Measurements from ENCODE around the gene RPP38. TPM values are rescaled to one million over a fixed set of nuclear protein-coding genes. Genes with fewer than 3 reads are reported as not detected.

The RPP38 gene
- total and polyA plus RNA-seq, 10 donors = 12.5 to 24.9 (median 16.3) TPM

- Histone ChIP-seq H3K36me3 (no peaks in the 10 kb centered on the region), H3K4me1 (no peaks in the 10 kb centered on the region), H3K4me3 (no peak overlapping the region), H3K9me3 (peaks cover 0 to 23% (median 0%) of the 10 kb centered on the region in 8 donors), H3K27ac (no peak overlapping the region), H3K27me3 (replicated peaks in 1 of 7) (no peaks in the 10 kb centered on the region)
- TF ChIP-seq CTCF (IDR thresholded peaks at IDR 0.05 in 8 of 11, conservative IDR thresholded peaks at IDR 0.05 in 3 of 11) (no peak), POLR2A (IDR thresholded peaks at IDR 0.05) (no peak), POLR2AphosphoS5 (IDR thresholded peaks at IDR 0.05) (no peak)
- DNase-seq = no peak
- WGBS, 5 donors = 81 to 98% (median 87%) methylated on average over 3 of the region's 3 CpGs
- intact Hi-C loops (cut with DNase I; ENCODE audit: low total_unique reads) = no loop called here
These were observed 28.4 kb upstream of the RPP38 start for GRCh38 chr10:15068802-15069201.

GRCh38 chr10:15069230-15069629, 27.9 kb upstream of the RPP38 start:
- intact Hi-C loops (cut with DNase I; ENCODE audit: low total_unique reads) = no loop called here
- 70 to 91% (median 71%) methylated on average over 2 to 4 of the region's 4 CpGs for WGBS, 5 donors
- no peak overlapping the region for H3K27ac ChIP-seq

GRCh38 chr10:15072358-15072757, 24.8 kb upstream of the RPP38 start:
- no peaks in the 10 kb centered on the region for H3K4me1 ChIP-seq
- TF ChIP-seq POLR2A (IDR thresholded peaks at IDR 0.05) (no peak), CTCF (IDR thresholded peaks at IDR 0.05 in 8 of 11, conservative IDR thresholded peaks at IDR 0.05 in 3 of 11) (no peak), POLR2AphosphoS5 (IDR thresholded peaks at IDR 0.05) (no peak)
- no peaks in the 10 kb centered on the region for H3K27me3 ChIP-seq (replicated peaks in 1 of 7)
- WGBS, 5 donors = 87 to 94% (median 93%) methylated on average over 5 of the region's 5 CpGs
- no peak overlapping the region for H3K4me3 ChIP-seq
- H3K9me3 ChIP-seq = peaks cover 0 to 12% (median 0%) of the 10 kb centered on the region in 8 donors
- H3K27ac ChIP-seq = no peak overlapping the region
- H3K36me3 ChIP-seq = no peaks in the 10 kb centered on the region
- DNase-seq = no peak
- intact Hi-C loops (cut with DNase I; ENCODE audit: low total_unique reads) = no loop called here

More at GRCh38 chr10:15069230-15069629, 27.9 kb upstream of the RPP38 start:
- H3K27me3 ChIP-seq (replicated peaks in 1 of 7) = no peaks in the 10 kb centered on the region
- peaks cover 0 to 23% (median 0%) of the 10 kb centered on the region in 8 donors for H3K9me3 ChIP-seq
- no peak overlapping the region for H3K4me3 ChIP-seq
- DNase-seq = no peak
- H3K4me1 ChIP-seq = no peaks in the 10 kb centered on the region
- no peaks in the 10 kb centered on the region for H3K36me3 ChIP-seq
- no peak for TF ChIP-seq CTCF (IDR thresholded peaks at IDR 0.05 in 8 of 11, conservative IDR thresholded peaks at IDR 0.05 in 3 of 11)
- no peak for TF ChIP-seq POLR2A (IDR thresholded peaks at IDR 0.05)
- TF ChIP-seq POLR2AphosphoS5 (IDR thresholded peaks at IDR 0.05) = no peak

- intact Hi-C loops (cut with DNase I; ENCODE audit: low total_unique reads) = no loop called here
- WGBS, 5 donors = 92 to 98% (median 95%) methylated on average over 3 of the region's 3 CpGs
- no peak overlapping the region for H3K4me3 ChIP-seq
- H3K27ac ChIP-seq = no peak overlapping the region
- H3K27me3 ChIP-seq (replicated peaks in 1 of 7) = no peaks in the 10 kb centered on the region
- no peak for DNase-seq
- peaks cover 0 to 12% (median 0%) of the 10 kb centered on the region in 8 donors for H3K9me3 ChIP-seq
- TF ChIP-seq CTCF (IDR thresholded peaks at IDR 0.05 in 8 of 11, conservative IDR thresholded peaks at IDR 0.05 in 3 of 11) (no peak), POLR2AphosphoS5 (IDR thresholded peaks at IDR 0.05) (no peak), POLR2A (IDR thresholded peaks at IDR 0.05) (no peak)
- H3K4me1 ChIP-seq = no peaks in the 10 kb centered on the region
- no peaks in the 10 kb centered on the region for H3K36me3 ChIP-seq
These were observed 21.7 kb upstream of the RPP38 start for GRCh38 chr10:15075421-15075820.
